ENCODE results near the gene DCAF7.

DNA sequence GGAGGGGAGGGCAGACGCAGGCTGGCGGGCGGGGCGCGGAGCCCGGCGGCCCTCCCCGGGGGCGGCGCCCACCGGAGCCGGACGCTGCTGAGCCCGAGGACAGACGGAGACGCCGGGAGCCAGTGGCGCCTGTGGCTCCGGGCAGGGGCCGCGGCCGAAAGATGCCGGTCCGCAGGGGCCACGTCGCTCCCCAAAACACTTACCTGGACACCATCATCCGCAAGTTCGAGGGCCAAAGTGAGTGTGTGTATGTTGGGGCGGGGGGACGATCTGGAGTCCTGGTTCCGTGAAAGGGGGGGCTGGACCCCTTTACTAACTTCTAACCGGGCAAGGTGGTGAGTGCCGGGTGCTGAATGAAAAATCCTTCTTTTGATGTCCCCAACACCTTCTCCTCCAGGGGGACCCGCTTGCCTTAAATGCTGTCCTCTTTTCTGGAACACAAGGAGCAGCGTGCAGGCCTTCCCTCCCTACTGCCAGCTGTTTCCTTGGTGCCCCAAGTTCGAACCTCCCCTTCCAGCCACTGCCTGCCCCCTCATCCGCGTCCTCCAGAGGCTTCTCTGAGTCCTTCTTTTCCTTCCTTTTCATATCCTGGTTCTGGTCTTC lies 26.9 kb upstream of the DCAF7 start, which contains the start of gene KCNH6:
- TF ChIP-seq POLR2A (IDR thresholded peaks at IDR 0.05; ENCODE audit: extremely low read depth, insufficient read length) (no peak), MYC (IDR thresholded peaks at IDR 0.05; ENCODE audit: low read depth, low read length) (no peak)
- TF ChIP-seq, protein P1, sequence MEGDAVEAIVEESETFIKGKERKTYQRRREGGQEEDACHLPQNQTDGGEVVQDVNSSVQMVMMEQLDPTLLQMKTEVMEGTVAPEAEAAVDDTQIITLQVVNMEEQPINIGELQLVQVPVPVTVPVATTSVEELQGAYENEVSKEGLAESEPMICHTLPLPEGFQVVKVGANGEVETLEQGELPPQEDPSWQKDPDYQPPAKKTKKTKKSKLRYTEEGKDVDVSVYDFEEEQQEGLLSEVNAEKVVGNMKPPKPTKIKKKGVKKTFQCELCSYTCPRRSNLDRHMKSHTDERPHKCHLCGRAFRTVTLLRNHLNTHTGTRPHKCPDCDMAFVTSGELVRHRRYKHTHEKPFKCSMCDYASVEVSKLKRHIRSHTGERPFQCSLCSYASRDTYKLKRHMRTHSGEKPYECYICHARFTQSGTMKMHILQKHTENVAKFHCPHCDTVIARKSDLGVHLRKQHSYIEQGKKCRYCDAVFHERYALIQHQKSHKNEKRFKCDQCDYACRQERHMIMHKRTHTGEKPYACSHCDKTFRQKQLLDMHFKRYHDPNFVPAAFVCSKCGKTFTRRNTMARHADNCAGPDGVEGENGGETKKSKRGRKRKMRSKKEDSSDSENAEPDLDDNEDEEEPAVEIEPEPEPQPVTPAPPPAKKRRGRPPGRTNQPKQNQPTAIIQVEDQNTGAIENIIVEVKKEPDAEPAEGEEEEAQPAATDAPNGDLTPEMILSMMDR (IDR thresholded peaks at IDR 0.05; ENCODE audit: low read depth, low read length) = no peak
